HG03460 (cell line): Measurements from ENCODE around the gene MAPK14.

Experiments used
- ATAC-seq: cut with Tn5 transposase; IDR thresholded peaks from one replicate; pipeline ENCODE4 v1.9.1; 2021; ENCODE audit not compliant: unreplicated experiment

Gene MAPK14

GRCh38 chr6:36133148-36133547 lies 105.5 kb downstream of the MAPK14 start:
- no peak for ATAC-seq

- no peak for ATAC-seq
Measured at GRCh38 chr6:36133912-36134311, 106.3 kb downstream of the MAPK14 start.

- ATAC-seq = no peak
Measured at GRCh38 chr6:36135053-36135731, 107.6 kb downstream of the MAPK14 start.

- no peak for ATAC-seq
Measured at GRCh38 chr6:36136034-36136433, 108.4 kb downstream of the MAPK14 start.

GRCh38 chr6:36136551-36136950 lies 108.9 kb downstream of the MAPK14 start:
- ATAC-seq = no peak

GRCh38 chr6:36138667-36139066 lies 111.1 kb downstream of the MAPK14 start:
- no peak for ATAC-seq

- no peak for ATAC-seq
Measured at GRCh38 chr6:36139431-36139830, 111.8 kb downstream of the MAPK14 start.

- ATAC-seq = no peak
Measured at GRCh38 chr6:36139991-36140710, 112.5 kb downstream of the MAPK14 start.

- no peak for ATAC-seq
Measured at GRCh38 chr6:36141091-36141490, 113.5 kb downstream of the MAPK14 start.

GRCh38 chr6:36141961-36142360 lies 114.4 kb downstream of the MAPK14 start:
- no peak for ATAC-seq

GRCh38 chr6:36142971-36143838 lies 115.6 kb downstream of the MAPK14 start:
- no peak for ATAC-seq

GRCh38 chr6:36145495-36145894 lies 117.9 kb downstream of the MAPK14 start:
- no peak for ATAC-seq

GRCh38 chr6:36147294-36147693 lies 119.7 kb downstream of the MAPK14 start:
- no peak for ATAC-seq

- ATAC-seq = no peak
Measured at GRCh38 chr6:36149476-36149875, 121.9 kb downstream of the MAPK14 start.

- ATAC-seq = no peak
Measured at GRCh38 chr6:36150283-36150682, 122.7 kb downstream of the MAPK14 start.

- ATAC-seq = no peak
Measured at GRCh38 chr6:36154286-36154685, 126.7 kb downstream of the MAPK14 start.

- no peak for ATAC-seq
Measured at GRCh38 chr6:36155662-36156061, 128.1 kb downstream of the MAPK14 start.

GRCh38 chr6:36160147-36160760 lies 132.6 kb downstream of the MAPK14 start:
- ATAC-seq = no peak
